AG10803 (cell line): ENCODE data around the gene KLK13.

Experiments used
- DNase-seq: peaks from one replicate; pipeline ENCODE4 v3.0.0; 2010; ENCODE audit warnings: low read depth
- H3K4me3 ChIP-seq: 2 replicates; pipeline ENCODE4 v1.5.1; 2011; ENCODE audit warnings: mild to moderate bottlenecking, low read length, control low read depth
- TF ChIP-seq, protein P1 (sequence below): conservative IDR thresholded peaks from 2 replicates; pipeline ENCODE4 v1.5.1; 2011; ENCODE audit warnings: mild to moderate bottlenecking, low read length, control low read depth, inconsistent platforms

Gene KLK13

DNA sequence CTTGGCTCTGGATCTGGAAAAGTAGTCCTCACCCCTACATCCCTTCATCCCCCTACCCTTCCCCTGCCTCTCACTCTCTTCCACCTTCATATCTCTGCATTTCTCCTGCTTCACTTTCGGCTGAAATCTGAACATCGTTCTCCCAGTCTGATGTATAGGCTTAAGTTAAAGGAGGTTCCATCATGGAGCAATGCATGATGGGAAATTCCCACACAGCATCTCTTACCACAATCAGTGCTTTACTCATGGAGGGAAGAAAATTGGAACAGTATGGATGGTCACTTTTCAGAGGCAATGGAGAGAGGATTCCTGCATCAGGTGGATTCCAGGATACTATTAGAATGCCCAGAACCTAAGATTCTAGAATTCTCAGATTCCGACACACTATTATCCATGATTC lies 57.4 kb downstream of the KLK13 start:
- no peak overlapping the region for H3K4me3 ChIP-seq
- DNase-seq = no peak
- TF ChIP-seq, protein P1, sequence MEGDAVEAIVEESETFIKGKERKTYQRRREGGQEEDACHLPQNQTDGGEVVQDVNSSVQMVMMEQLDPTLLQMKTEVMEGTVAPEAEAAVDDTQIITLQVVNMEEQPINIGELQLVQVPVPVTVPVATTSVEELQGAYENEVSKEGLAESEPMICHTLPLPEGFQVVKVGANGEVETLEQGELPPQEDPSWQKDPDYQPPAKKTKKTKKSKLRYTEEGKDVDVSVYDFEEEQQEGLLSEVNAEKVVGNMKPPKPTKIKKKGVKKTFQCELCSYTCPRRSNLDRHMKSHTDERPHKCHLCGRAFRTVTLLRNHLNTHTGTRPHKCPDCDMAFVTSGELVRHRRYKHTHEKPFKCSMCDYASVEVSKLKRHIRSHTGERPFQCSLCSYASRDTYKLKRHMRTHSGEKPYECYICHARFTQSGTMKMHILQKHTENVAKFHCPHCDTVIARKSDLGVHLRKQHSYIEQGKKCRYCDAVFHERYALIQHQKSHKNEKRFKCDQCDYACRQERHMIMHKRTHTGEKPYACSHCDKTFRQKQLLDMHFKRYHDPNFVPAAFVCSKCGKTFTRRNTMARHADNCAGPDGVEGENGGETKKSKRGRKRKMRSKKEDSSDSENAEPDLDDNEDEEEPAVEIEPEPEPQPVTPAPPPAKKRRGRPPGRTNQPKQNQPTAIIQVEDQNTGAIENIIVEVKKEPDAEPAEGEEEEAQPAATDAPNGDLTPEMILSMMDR = no peak

DNA sequence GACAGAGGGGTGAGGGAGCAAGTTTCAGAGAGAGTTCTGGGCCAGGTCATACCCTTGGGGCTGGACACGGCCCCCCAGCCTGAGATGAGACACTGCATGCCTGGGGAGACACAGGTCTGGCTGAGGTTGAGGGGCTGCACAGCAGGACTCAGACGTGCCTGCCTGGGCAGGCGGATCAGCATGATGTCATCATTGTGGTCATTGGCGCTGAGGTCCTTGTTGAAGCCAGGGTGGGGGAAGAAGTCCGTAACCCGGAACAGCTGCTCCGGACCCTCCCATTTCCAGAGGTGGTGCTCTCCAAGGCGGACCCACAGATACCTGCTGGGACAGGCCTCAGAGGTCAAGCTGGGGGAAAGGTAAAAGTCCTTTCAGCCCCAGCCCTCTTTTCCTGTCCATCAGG lies 58.5 kb downstream of the KLK13 start:
- H3K4me3 ChIP-seq = no peak overlapping the region
- DNase-seq = no peak
- TF ChIP-seq, protein P1 = no peak
